Kidney epithelial cell (primary cell): Measurements from ENCODE around the gene SYNE2. TPM values are rescaled to one million over a fixed set of nuclear protein-coding genes. Genes with fewer than 3 reads are reported as not detected.
"Not testable (repeated sequence)": the region's sequence is repeated elsewhere in the genome, so short reads cannot be mapped to it uniquely, and the experiment has no call there.

Experiments used
- DNase-seq: peaks from one replicate; pipeline ENCODE4 v3.0.0-alpha.2; 2010; ENCODE audit warnings: low read depth
- H3K27me3 ChIP-seq: 2 replicates; pipeline ENCODE4 v1.6.0; 2011; ENCODE audit warnings: low read length; ENCODE audit not compliant: control insufficient read depth, insufficient read depth
- H3K36me3 ChIP-seq: 2 replicates; pipeline ENCODE4 v1.5.1; 2011; ENCODE audit warnings: low read length; ENCODE audit not compliant: control insufficient read depth, insufficient read depth
- H3K4me3 ChIP-seq: 2 replicates; pipeline ENCODE4 v1.5.1; 2011; ENCODE audit warnings: low read depth, mild to moderate bottlenecking, control low read depth, low read length
- total RNA-seq: library from RNA; depleted of rRNA; stranded (reverse); fragments of >200 nt; gene quantifications from 2 replicates; pipeline ENCODE4 v1.2.3, GENCODE V29; 2015
- TF ChIP-seq, protein P1 (sequence below): IDR thresholded peaks from 2 replicates; pipeline ENCODE4 v1.5.1; 2011; ENCODE audit warnings: mild to moderate bottlenecking, moderate library complexity, low read length, control low read depth, inconsistent platforms; ENCODE audit not compliant: insufficient read depth, poor library complexity, severe bottlenecking

The SYNE2 gene
- total RNA-seq, 1 donor from 2014 or later, result 35.7 TPM

DNA sequence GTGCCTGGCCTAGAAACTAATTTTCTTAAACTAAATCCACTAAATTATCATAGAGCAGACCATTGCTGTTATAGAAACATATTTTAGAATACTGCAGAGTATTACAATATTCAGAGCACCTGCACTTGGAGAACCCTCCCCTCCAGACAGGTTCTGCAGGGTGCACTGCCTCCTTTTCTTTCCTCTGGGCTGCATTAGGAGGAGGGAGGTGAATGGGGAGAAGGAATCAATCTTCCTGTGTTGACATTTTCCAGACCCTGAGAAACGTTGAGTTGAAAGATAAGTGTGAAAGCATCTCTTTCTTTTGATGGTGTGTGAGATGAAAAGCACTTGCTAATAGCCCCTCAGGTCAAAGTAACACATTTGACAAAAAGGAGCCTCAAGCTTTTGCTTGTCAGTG lies 7.3 kb downstream of the SYNE2 start:
- no peak for DNase-seq
- Histone ChIP-seq H3K36me3 (no peaks in the 10 kb centered on the region), H3K27me3 (no peaks in the 10 kb centered on the region), H3K4me3 (no peak overlapping the region)
- TF ChIP-seq, protein P1, sequence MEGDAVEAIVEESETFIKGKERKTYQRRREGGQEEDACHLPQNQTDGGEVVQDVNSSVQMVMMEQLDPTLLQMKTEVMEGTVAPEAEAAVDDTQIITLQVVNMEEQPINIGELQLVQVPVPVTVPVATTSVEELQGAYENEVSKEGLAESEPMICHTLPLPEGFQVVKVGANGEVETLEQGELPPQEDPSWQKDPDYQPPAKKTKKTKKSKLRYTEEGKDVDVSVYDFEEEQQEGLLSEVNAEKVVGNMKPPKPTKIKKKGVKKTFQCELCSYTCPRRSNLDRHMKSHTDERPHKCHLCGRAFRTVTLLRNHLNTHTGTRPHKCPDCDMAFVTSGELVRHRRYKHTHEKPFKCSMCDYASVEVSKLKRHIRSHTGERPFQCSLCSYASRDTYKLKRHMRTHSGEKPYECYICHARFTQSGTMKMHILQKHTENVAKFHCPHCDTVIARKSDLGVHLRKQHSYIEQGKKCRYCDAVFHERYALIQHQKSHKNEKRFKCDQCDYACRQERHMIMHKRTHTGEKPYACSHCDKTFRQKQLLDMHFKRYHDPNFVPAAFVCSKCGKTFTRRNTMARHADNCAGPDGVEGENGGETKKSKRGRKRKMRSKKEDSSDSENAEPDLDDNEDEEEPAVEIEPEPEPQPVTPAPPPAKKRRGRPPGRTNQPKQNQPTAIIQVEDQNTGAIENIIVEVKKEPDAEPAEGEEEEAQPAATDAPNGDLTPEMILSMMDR, result no peak

DNA sequence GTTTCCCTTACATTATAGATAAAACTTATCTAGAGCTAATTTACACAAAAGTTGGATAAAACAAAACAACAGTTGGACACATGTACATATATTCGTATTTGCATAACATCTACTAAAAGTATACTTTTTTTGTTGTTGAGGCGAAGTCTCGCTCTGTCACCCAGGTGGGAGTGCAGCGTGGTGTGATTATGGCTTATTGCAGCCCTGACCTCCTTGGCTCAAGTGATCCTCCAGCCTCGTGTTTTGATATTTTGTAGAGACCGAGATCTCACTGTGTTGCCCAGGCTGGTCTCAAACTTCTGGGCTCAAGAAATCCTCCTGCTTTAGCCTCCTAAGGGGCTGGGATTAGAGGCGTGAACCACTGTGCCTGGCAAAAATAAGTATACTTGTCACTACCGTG lies 9.4 kb downstream of the SYNE2 start:
- H3K36me3 ChIP-seq, result no peaks in the 10 kb centered on the region
- H3K4me3 ChIP-seq, result no peak overlapping the region
- no peaks in the 10 kb centered on the region for H3K27me3 ChIP-seq
- no peak for DNase-seq
- TF ChIP-seq, protein P1, result no peak

DNA sequence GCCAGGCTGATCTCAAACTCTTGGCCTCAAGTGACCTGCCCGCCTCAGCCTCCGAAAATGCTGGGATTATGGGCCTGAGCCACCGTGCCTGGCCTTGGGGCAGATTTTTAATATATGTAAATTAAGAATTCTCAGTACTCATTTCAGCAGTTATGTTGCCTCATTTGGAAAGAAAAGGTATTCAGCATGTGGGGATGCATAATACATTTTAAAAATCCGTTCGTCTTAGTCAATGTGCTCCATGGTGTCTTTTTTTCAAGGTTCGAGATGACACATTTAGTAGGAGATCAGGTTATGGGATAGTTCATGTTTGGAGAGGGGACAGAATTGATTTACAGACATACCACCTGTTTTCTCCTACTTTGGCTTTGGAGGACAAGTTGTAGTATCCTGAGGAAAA lies 10.2 kb downstream of the SYNE2 start:
- Histone ChIP-seq H3K4me3 (no peak overlapping the region), H3K27me3 (no peaks in the 10 kb centered on the region), H3K36me3 (no peaks in the 10 kb centered on the region)
- TF ChIP-seq, protein P1, result no peak
- no peak for DNase-seq

DNA sequence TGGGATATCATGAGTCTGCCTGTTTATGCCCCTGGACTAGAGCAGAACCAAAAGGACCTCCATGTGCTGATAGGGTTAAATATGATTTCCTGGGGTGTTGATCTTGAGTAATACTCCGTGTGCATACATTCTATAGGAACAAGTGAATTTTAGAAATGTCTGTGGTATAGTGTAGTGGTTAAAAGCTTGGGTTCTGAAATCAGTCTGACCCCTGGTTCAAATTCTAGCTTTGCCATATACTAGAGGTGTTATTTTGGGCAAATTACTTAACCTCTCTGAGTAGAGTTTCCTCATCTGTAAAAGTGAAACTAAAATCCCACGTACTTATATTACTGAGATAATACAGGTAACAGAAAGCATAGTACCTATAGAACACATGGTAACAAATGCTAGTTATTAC lies 12.0 kb downstream of the SYNE2 start:
- H3K27me3 ChIP-seq, H3K36me3 ChIP-seq, H3K4me3 ChIP-seq, DNase-seq: not testable (repeated sequence)

DNA sequence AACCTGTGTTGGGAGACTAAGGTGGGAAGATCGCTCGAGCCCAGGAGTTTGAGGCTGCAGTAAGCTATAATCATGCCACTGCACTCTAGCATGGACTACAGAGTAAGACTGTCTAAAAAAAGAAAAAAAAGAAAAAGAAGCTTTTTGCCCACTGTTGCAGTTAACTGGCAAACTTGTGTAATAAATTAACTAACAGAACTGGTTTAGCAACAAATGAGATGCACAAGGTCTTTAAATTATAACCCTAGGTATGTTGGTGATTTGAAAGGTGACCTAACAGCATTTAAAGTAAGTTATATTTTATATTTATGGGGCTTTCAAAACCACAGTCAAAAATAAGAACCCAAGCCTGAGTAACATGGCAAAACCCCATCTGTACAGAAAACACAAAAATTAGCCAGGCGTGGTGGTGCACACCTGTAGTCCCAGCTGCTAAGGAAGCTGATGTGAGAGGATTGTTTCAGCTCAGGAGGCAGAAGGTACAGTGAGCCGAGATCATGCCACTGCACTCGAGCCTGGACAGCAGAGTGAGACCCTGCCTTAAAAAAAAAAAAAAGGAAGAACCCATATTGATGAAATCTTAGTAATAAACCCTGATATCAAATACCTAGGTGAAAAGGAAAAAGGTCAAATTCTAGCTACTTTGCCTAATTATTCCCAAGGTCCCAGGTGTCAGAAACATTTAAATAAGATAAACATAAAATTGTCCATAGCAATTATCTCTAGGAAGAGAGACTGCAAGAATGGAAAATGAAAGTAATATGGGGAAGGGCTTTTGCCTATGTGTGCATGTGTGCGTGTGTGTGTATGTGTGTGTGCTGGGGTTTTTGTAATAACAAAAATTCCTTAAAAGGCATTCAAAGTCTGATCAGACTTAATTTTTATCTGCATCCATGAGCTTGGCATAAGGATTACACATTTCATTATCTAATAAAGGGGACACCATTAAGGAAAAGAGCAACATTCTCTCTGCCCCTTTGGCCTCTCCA lies 15.4 kb downstream of the SYNE2 start:
- TF ChIP-seq, protein P1, result no peak
- no peaks in the 10 kb centered on the region for H3K27me3 ChIP-seq
- H3K4me3 ChIP-seq, result no peak overlapping the region
- no peak for DNase-seq
- H3K36me3 ChIP-seq, result no peaks in the 10 kb centered on the region

DNA sequence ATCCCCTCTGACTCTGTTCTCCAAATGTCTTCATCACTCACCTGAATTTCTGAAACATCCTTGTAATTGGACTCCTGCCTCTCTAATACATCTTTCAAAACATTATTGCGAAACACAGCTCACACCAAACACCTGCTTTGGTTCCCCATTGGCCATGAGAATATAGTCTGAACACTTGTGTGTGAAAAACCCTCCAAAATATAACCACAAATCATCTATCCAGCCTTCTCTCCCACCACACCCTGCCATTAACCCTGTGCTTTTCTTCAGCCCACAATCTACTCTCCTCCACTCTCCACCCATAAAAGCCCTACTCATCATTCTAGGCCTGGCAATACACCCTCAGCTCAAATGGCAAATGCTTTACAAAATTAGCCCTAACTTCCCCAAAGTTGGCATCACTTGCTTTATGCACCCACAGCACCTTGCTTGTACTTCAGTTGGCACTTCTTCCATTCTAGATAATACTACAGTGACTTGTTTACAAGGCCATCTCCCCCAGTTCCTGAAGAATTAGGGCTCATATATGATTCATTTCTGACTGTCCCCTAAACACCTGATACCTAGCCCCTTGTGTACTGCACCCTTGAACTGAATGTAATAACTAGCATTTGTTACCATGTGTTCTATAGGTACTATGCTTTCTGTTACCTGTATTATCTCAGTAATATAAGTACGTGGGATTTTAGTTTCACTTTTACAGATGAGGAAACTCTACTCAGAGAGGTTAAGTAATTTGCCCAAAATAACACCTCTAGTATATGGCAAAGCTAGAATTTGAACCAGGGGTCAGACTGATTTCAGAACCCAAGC lies 17.3 kb downstream of the SYNE2 start:
- H3K27me3 ChIP-seq, H3K36me3 ChIP-seq, DNase-seq, H3K4me3 ChIP-seq: not testable (repeated sequence)

DNA sequence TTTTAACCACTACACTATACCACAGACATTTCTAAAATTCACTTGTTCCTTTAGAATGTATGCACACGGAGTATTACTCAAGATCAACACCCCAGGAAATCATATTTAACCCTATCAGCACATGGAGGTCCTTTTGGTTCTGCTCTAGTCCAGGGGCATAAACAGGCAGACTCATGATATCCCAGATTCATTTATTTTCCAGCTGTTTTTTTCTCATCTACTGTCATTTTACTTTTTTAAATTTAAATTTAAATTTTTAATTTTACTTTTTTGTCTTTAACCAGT lies 17.9 kb downstream of the SYNE2 start:
- not testable (repeated sequence) for DNase-seq, H3K4me3 ChIP-seq, H3K36me3 ChIP-seq, H3K27me3 ChIP-seq
